A549 (cell line): ENCODE data around the gene COX14. TPM values are rescaled to one million over a fixed set of nuclear protein-coding genes. Genes with fewer than 3 reads are reported as not detected.

Experiments used
- ATAC-seq, 2 experiments: fragments of 200-7000 bp in 1 of 2; fragments of >200 bp in 1 of 2; cut with Nextera tagmentation in 1 of 2; cut with Tn5 transposase in 1 of 2; 3 replicates each; pipeline versions ENCODE4 v1.8.0 to v1.9.1; 2018 to 2020; ENCODE audit warnings: mild to moderate bottlenecking in 1 of 2, moderate library complexity in 1 of 2
- CTCF ChIA-PET: fragments of 300-600 bp; sonication (Branson Sonifier 250); formaldehyde crosslinking; extraction: SDS; loops from one replicate; lab custom pipeline; 2021; ENCODE audit warnings: antibody characterized with exemption, inconsistent platforms; lab: Yijun Ruan, JAX
- POLR2A ChIA-PET: fragments of 350-600 bp; formaldehyde crosslinking; extraction: SDS; loops from one replicate; lab custom pipeline; 2021; ENCODE audit warnings: antibody characterized with exemption, inconsistent platforms; lab: Yijun Ruan, JAX
- DNase-seq, 2 experiments: peaks; one replicate each; pipeline versions ENCODE4 v3.0.0 to v3.0.0-alpha.2; 2011 to 2016; ENCODE audit warnings: low read depth in 1 of 2, low spot score in 1 of 2
- FAIRE-seq: peaks from 2 replicates; lab custom pipeline; 2011; peaks lifted over from hg19 to GRCh38; lab: Jason Lieb, UNC
- H3K27ac ChIP-seq, 2 experiments: fragments of >200 bp; sonication (Bioruptor Twin); formaldehyde crosslinking; 3 replicates each; pipeline ENCODE4 v1.5.1; 2016 to 2017
- H3K4me1 ChIP-seq: fragments of >200 bp; sonication (Bioruptor Twin); formaldehyde crosslinking; 3 replicates; pipeline ENCODE4 v1.6.1; 2016
- H3K4me2 ChIP-seq: fragments of >200 bp; sonication (Bioruptor Twin); formaldehyde crosslinking; 3 replicates; pipeline ENCODE4 v1.6.1; 2016
- H3K4me3 ChIP-seq: fragments of >200 bp; sonication (Bioruptor Twin); formaldehyde crosslinking; 3 replicates; pipeline ENCODE4 v1.5.1; 2016
- H3K9me3 ChIP-seq: fragments of >200 bp; sonication (Bioruptor Twin); formaldehyde crosslinking; 3 replicates; pipeline ENCODE4 v1.6.1; 2016
- CHD2 ChIP-seq: fragments of 150-350 bp; IDR thresholded peaks from 2 replicates; pipeline ENCODE4 v1.6.1; 2014; ENCODE audit warnings: low read length; ENCODE audit not compliant: partially characterized antibody
- CHD4 ChIP-seq: fragments of 200-600 bp; sonication (generic); IDR thresholded peaks from 2 replicates; pipeline ENCODE4 v1.6.1; 2016; ENCODE audit warnings: antibody characterized with exemption, mild to moderate bottlenecking, borderline replicate concordance
- EHF ChIP-seq: fragments of 250-450 bp; sonication (Bioruptor Pico); IDR thresholded peaks from 2 replicates; pipeline ENCODE4 v1.5.0; 2020; ENCODE audit warnings: mild to moderate bottlenecking
- ESRRA ChIP-seq: fragments of 150-350 bp; IDR thresholded peaks from 2 replicates; pipeline ENCODE4 v1.6.1; 2014; ENCODE audit warnings: mild to moderate bottlenecking, low read length, borderline replicate concordance
- FOSB ChIP-seq: fragments of 250-450 bp; sonication (Bioruptor Pico); IDR thresholded peaks from 2 replicates; pipeline ENCODE4 v1.5.0; 2020; ENCODE audit warnings: mild to moderate bottlenecking, moderate library complexity
- FOXS1 ChIP-seq: fragments of 250-450 bp; sonication (Bioruptor Pico); IDR thresholded peaks from 2 replicates; pipeline ENCODE4 v1.5.0; 2020; ENCODE audit warnings: mild to moderate bottlenecking, moderate library complexity
- HMGXB4 ChIP-seq: fragments of 250-450 bp; sonication (Bioruptor Pico); IDR thresholded peaks from 2 replicates; pipeline ENCODE4 v1.5.0; 2021; ENCODE audit warnings: mild to moderate bottlenecking, moderate library complexity, borderline replicate concordance
- HOXA7 ChIP-seq: fragments of 250-450 bp; sonication (Bioruptor Pico); IDR thresholded peaks from 2 replicates; pipeline ENCODE4 v1.5.0; 2020; ENCODE audit warnings: mild to moderate bottlenecking, moderate library complexity
- HOXB5 ChIP-seq: fragments of 250-450 bp; sonication (Bioruptor Pico); IDR thresholded peaks from 2 replicates; pipeline ENCODE4 v1.5.0; 2020; ENCODE audit warnings: mild to moderate bottlenecking, moderate library complexity
- JUN ChIP-seq, 2 experiments: fragments of >200 bp; sonication (Bioruptor Twin); formaldehyde crosslinking; IDR thresholded peaks; 2 replicates in 1 of 2; 3 replicates in 1 of 2; pipeline ENCODE4 v1.6.1; 2016 to 2017
- KDM5A ChIP-seq: fragments of 200-600 bp; sonication (generic); IDR thresholded peaks from 2 replicates; pipeline ENCODE4 v1.6.1; 2016; ENCODE audit warnings: antibody characterized with exemption, mild to moderate bottlenecking
- NFE2L2 ChIP-seq: fragments of 150-350 bp; conservative IDR thresholded peaks from 2 replicates; pipeline ENCODE4 v1.6.1; 2014; ENCODE audit warnings: low read length
- NPAS2 ChIP-seq: fragments of 250-450 bp; sonication (Bioruptor Pico); IDR thresholded peaks from 2 replicates; pipeline ENCODE4 v1.8.0; 2022; ENCODE audit warnings: mild to moderate bottlenecking, moderate library complexity, borderline replicate concordance
- PHF8 ChIP-seq: fragments of 200-600 bp; sonication (generic); IDR thresholded peaks from 2 replicates; pipeline ENCODE4 v1.6.1; 2016; ENCODE audit warnings: low read depth, mild to moderate bottlenecking, antibody characterized with exemption, moderate library complexity, borderline replicate concordance
- POLR2A ChIP-seq: IDR thresholded peaks from 2 replicates; pipeline ENCODE4 v1.6.1; 2012; ENCODE audit warnings: mild to moderate bottlenecking, low read length
- RAD21 ChIP-seq, 2 experiments: fragments of >200 bp in 1 of 2; sonication (Bioruptor Twin) in 1 of 2; formaldehyde crosslinking in 1 of 2; IDR thresholded peaks in 1 of 2; conservative IDR thresholded peaks in 1 of 2; 2 replicates in 1 of 2; 3 replicates in 1 of 2; pipeline ENCODE4 v1.6.1; 2012 to 2018; ENCODE audit warnings: inconsistent platforms in 1 of 2
- RARB ChIP-seq: fragments of 250-450 bp; sonication (Bioruptor Pico); IDR thresholded peaks from 2 replicates; pipeline ENCODE4 v1.8.0; 2021; ENCODE audit warnings: mild to moderate bottlenecking, moderate library complexity
- RFX5 ChIP-seq: fragments of 450-650 bp; IDR thresholded peaks from 2 replicates; pipeline ENCODE4 v1.7.1; 2014; ENCODE audit warnings: antibody characterized with exemption, mild to moderate bottlenecking, moderate library complexity
- SMC3 ChIP-seq: fragments of >200 bp; sonication (Bioruptor Twin); formaldehyde crosslinking; IDR thresholded peaks from 3 replicates; pipeline ENCODE4 v1.6.1; 2018; ENCODE audit warnings: inconsistent platforms
- SREBF2 ChIP-seq: fragments of 450-650 bp; IDR thresholded peaks from 2 replicates; pipeline ENCODE4 v1.6.1; 2014; ENCODE audit warnings: mild to moderate bottlenecking, moderate library complexity
- TP53 ChIP-seq: fragments of 250-450 bp; sonication (Bioruptor Pico); IDR thresholded peaks from 2 replicates; pipeline ENCODE4 v1.5.0; 2021; ENCODE audit warnings: mild to moderate bottlenecking, moderate library complexity
- ZC3H11A ChIP-seq: fragments of 450-650 bp; IDR thresholded peaks from 2 replicates; pipeline ENCODE4 v1.6.1; 2014; ENCODE audit warnings: antibody characterized with exemption, mild to moderate bottlenecking
- ZFP36 ChIP-seq: fragments of 450-650 bp; IDR thresholded peaks from 2 replicates; pipeline ENCODE4 v1.6.1; 2014; ENCODE audit warnings: borderline replicate concordance; ENCODE audit not compliant: partially characterized antibody
- ZNF302 ChIP-seq: fragments of 250-450 bp; sonication (Bioruptor Pico); IDR thresholded peaks from 2 replicates; pipeline ENCODE4 v1.9.0; 2021; ENCODE audit warnings: inconsistent platforms, mild to moderate bottlenecking, moderate library complexity
- WGBS: methylation state at CpG from one replicate; pipeline ENCODE4 v1.1.6; 2017; ENCODE audit errors: missing lambda C conversion rate; 5-methylcytosine and 5-hydroxymethylcytosine counted together
- polyA plus RNA-seq, 4 experiments: library from polyadenylated mRNA; depleted of rRNA in 3 of 4; stranded (reverse); fragments of >200 nt; fragmentation: RNase III in 1 of 4; extraction: RNeasy Plus Mini Kit Qiagen cat#74134 plus additional on column Dnase treatment in 1 of 4; gene quantifications; 2 replicates in 3 of 4; 3 replicates in 1 of 4; pipeline ENCODE4 v1.2.3, GENCODE V29; 2011 to 2017
- TF ChIP-seq, protein P1 (sequence below): fragments of 150-350 bp; IDR thresholded peaks from 2 replicates; pipeline ENCODE4 v1.6.1; 2014; ENCODE audit warnings: low read depth, mild to moderate bottlenecking, low read length
- TF ChIP-seq, protein P2 (sequence below): fragments of >200 bp; sonication (Bioruptor Twin); formaldehyde crosslinking; IDR thresholded peaks from 3 replicates; pipeline ENCODE4 v1.5.1; 2016

COX14 gene
- polyA plus RNA-seq, 2 of the 4 experiments (the other 2 are of a cell fraction): 93.3 to 134 TPM

DNA sequence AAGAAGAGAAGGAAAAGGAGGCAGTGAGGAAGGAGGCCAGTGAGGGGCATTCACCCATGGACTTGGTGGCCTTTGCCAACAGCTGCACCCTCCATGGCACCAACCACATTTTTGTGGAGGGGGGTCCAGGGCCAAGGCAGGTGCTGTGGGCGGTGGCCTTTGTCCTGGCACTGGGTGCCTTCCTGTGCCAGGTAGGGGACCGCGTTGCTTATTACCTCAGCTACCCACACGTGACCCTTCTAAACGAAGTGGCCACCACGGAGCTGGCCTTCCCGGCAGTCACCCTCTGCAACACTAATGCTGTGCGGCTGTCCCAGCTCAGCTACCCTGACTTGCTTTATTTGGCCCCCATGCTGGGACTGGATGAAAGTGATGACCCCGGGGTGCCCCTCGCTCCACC, 38.3 kb upstream of the COX14 start:
- H3K9me3 ChIP-seq: no peaks in the 10 kb centered on the region
- H3K4me2 ChIP-seq: no peak overlapping the region
- no peak for ATAC-seq
- ChIA-PET CTCF (interaction anchor here (0.6 to 33.6 kb wide), 22 partner anchors 9 to 288 kb away, joined by 3 to 708 read pairs (median 8); partner anchors contain the start of genes AQP5, AQP6, CERS5 and COX14), POLR2A (no interaction called here)
- WGBS: 83% methylated on average over 10 of the region's 10 CpGs
- FAIRE-seq: no peak
- TF ChIP-seq RAD21 (conservative IDR thresholded peaks at IDR 0.05 in 1 of 2, IDR thresholded peaks at IDR 0.05 in 1 of 2): no peak
- no peak for TF ChIP-seq CHD2
- TF ChIP-seq ZC3H11A: no peak
- TF ChIP-seq TP53: no peak
- no peak for TF ChIP-seq FOSB (CRISPR knock-in tag)
- TF ChIP-seq SREBF2: no peak
- no peak for TF ChIP-seq PHF8
- no peak for TF ChIP-seq HOXA7 (CRISPR knock-in tag)
- no peak for TF ChIP-seq ZNF302
- TF ChIP-seq ZFP36: no peak
- no peak for TF ChIP-seq RARB (CRISPR knock-in tag)
- no peak for TF ChIP-seq JUN (IDR thresholded peaks at IDR 0.05)
- TF ChIP-seq EHF: no peak
- no peak for TF ChIP-seq NFE2L2
- TF ChIP-seq RFX5: no peak
- no peak for TF ChIP-seq HMGXB4 (CRISPR knock-in tag)
- TF ChIP-seq KDM5A: no peak
- no peak for TF ChIP-seq NPAS2 (CRISPR knock-in tag)
- DNase-seq: no peak
- H3K4me3 ChIP-seq: no peak overlapping the region
- no peak overlapping the region for H3K27ac ChIP-seq
- peaks cover 16% of the 10 kb centered on the region for H3K4me1 ChIP-seq

GRCh38 chr12:50074936-50075807, 36.9 kb upstream of the COX14 start:
- peak overlapping the region in 1 of 2 experiments; percentile 59; a peak in 3 of 6 replicates for H3K27ac ChIP-seq

More at GRCh38 chr12:50074936-50075807, 36.9 kb upstream of the COX14 start:
- Histone ChIP-seq H3K4me2 (peak overlapping the region; percentile 21; the same call in 2 of the 3 replicates), H3K9me3 (no peaks in the 10 kb centered on the region), H3K4me3 (no peak overlapping the region), H3K4me1 (peaks cover 16% of the 10 kb centered on the region)
- DNase-seq: peak; percentile 79 to 86
- no peak for FAIRE-seq
- 16% methylated on average over 6 of the region's 9 CpGs for WGBS
- POLR2A ChIA-PET: no interaction called here
- CTCF ChIA-PET: interaction anchor here (0.5 to 33.6 kb wide), 49 partner anchors 9 to 1269 kb away, joined by 3 to 708 read pairs (median 4); partner anchors contain the start of genes AQP5, AQP6, CERS5 and COX14
- peak; percentile 88 to 95 for ATAC-seq
- TF ChIP-seq FOXS1 (no peak), PHF8 (no peak), CHD4 (no peak), ESRRA (no peak), HOXA7 (CRISPR knock-in tag) (no peak), CHD2 (no peak), POLR2A (no peak), RAD21 (conservative IDR thresholded peaks at IDR 0.05 in 1 of 2, IDR thresholded peaks at IDR 0.05 in 1 of 2) (peak; percentile 98), HOXB5 (CRISPR knock-in tag) (no peak), SMC3 (peak; percentile 95), SREBF2 (no peak), KDM5A (no peak)
- TF ChIP-seq, protein P1, sequence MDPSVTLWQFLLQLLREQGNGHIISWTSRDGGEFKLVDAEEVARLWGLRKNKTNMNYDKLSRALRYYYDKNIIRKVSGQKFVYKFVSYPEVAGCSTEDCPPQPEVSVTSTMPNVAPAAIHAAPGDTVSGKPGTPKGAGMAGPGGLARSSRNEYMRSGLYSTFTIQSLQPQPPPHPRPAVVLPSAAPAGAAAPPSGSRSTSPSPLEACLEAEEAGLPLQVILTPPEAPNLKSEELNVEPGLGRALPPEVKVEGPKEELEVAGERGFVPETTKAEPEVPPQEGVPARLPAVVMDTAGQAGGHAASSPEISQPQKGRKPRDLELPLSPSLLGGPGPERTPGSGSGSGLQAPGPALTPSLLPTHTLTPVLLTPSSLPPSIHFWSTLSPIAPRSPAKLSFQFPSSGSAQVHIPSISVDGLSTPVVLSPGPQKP: no peak
- TF ChIP-seq, protein P2, sequence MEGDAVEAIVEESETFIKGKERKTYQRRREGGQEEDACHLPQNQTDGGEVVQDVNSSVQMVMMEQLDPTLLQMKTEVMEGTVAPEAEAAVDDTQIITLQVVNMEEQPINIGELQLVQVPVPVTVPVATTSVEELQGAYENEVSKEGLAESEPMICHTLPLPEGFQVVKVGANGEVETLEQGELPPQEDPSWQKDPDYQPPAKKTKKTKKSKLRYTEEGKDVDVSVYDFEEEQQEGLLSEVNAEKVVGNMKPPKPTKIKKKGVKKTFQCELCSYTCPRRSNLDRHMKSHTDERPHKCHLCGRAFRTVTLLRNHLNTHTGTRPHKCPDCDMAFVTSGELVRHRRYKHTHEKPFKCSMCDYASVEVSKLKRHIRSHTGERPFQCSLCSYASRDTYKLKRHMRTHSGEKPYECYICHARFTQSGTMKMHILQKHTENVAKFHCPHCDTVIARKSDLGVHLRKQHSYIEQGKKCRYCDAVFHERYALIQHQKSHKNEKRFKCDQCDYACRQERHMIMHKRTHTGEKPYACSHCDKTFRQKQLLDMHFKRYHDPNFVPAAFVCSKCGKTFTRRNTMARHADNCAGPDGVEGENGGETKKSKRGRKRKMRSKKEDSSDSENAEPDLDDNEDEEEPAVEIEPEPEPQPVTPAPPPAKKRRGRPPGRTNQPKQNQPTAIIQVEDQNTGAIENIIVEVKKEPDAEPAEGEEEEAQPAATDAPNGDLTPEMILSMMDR: peak; percentile 94
- TF ChIP-seq, all 56 proteins: peak for 3
